H1 (cell line): ENCODE data around the gene PDK1. TPM values are rescaled to one million over a fixed set of nuclear protein-coding genes. Genes with fewer than 3 reads are reported as not detected.

Experiments
- CTCF ChIA-PET: fragments of 300-600 bp; sonication (Branson Sonifier 250); formaldehyde crosslinking; loops from one replicate; lab custom pipeline; 2021; ENCODE audit not compliant: partially characterized antibody; lab: Charles Lee
- POLR2A ChIA-PET: fragments of 300-600 bp; sonication (Branson Sonifier 250); formaldehyde crosslinking; loops from one replicate; lab custom pipeline; 2021; ENCODE audit warnings: inconsistent platforms; ENCODE audit not compliant: partially characterized antibody; lab: Charles Lee
- DNase-seq, 2 experiments: peaks; one replicate each; pipeline versions ENCODE4 v3.0.0 to v3.0.0-alpha.2; 2010 to 2022; ENCODE audit warnings: low spot score in 2 of 2, low read depth in 1 of 2, mixed read lengths in 1 of 2
- FAIRE-seq: peaks from 2 replicates; lab custom pipeline; 2011; peaks lifted over from hg19 to GRCh38; lab: Jason Lieb, UNC
- H2AFZ ChIP-seq: 2 replicates; pipeline ENCODE4 v1.8.1; 2012; ENCODE audit warnings: low read length, inconsistent platforms
- H2AK5ac ChIP-seq: 2 replicates; pipeline ENCODE4 v1.6.1; 2013; ENCODE audit warnings: low read depth, low read length
- H2BK120ac ChIP-seq: replicated peaks from 2 replicates; pipeline ENCODE3; 2013; ENCODE audit warnings: low read depth, low read length, inconsistent platforms
- H2BK12ac ChIP-seq: 2 replicates; pipeline ENCODE4 v1.6.1; 2013; ENCODE audit warnings: low read depth, low read length
- H2BK15ac ChIP-seq: 2 replicates; pipeline ENCODE4 v1.6.1; 2013; ENCODE audit warnings: low read length
- H2BK20ac ChIP-seq: 2 replicates; pipeline ENCODE4 v1.6.1; 2013; ENCODE audit warnings: low read length
- H2BK5ac ChIP-seq: 2 replicates; pipeline ENCODE4 v1.6.1; 2013; ENCODE audit warnings: low read depth, low read length
- H3K14ac ChIP-seq: 2 replicates; pipeline ENCODE4 v1.6.1; 2013; ENCODE audit warnings: inconsistent platforms; ENCODE audit not compliant: insufficient read length
- H3K18ac ChIP-seq: 2 replicates; pipeline ENCODE4 v1.6.1; 2013; ENCODE audit warnings: low read length; ENCODE audit errors: extremely low read depth
- H3K23ac ChIP-seq: 2 replicates; pipeline ENCODE4 v1.6.1; 2013; ENCODE audit warnings: inconsistent platforms; ENCODE audit not compliant: insufficient read length
- H3K23me2 ChIP-seq: 2 replicates; pipeline ENCODE4 v1.6.1; 2013; ENCODE audit warnings: low read depth, low read length
- H3K27ac ChIP-seq: 2 replicates; pipeline ENCODE4 v1.6.1; 2011; ENCODE audit warnings: low read depth, low read length, inconsistent platforms
- H3K27me3 ChIP-seq, 4 experiments: replicated peaks in 1 of 4; 1 replicate in 1 of 4; 2 replicates in 3 of 4; pipeline versions ENCODE4 v1.6.1 to v1.8.1; 2011 to 2013; ENCODE audit warnings: low read length in 3 of 4, mild to moderate bottlenecking in 3 of 4, inconsistent platforms in 2 of 4, mixed read lengths in 2 of 4, moderate library complexity in 1 of 4; ENCODE audit not compliant: control insufficient read depth in 3 of 4, insufficient read depth in 3 of 4; ENCODE audit errors: extremely low read depth in 1 of 4
- H3K36me3 ChIP-seq, 4 experiments: 2 replicates each; pipeline versions ENCODE4 v1.6.1 to v1.8.1; 2011 to 2013; ENCODE audit warnings: mild to moderate bottlenecking in 4 of 4, low read length in 3 of 4, moderate library complexity in 2 of 4, control low read depth in 1 of 4, inconsistent platforms in 1 of 4; ENCODE audit not compliant: insufficient read depth in 4 of 4, control insufficient read depth in 2 of 4
- H3K4ac ChIP-seq: replicated peaks from 2 replicates; pipeline ENCODE3; 2013; ENCODE audit warnings: low read length, low read depth, mixed read lengths, inconsistent platforms; ENCODE audit not compliant: insufficient read length
- H3K4me1 ChIP-seq, 4 experiments: replicated peaks in 1 of 4; 1 replicate in 1 of 4; 2 replicates in 3 of 4; pipeline versions ENCODE4 v1.6.1 to v1.8.1; 2011 to 2013; ENCODE audit warnings: low read length in 3 of 4, inconsistent platforms in 2 of 4, mixed read lengths in 1 of 4; ENCODE audit not compliant: insufficient read depth in 4 of 4, control insufficient read depth in 3 of 4
- H3K4me2 ChIP-seq, 2 experiments: 2 replicates each; pipeline versions ENCODE4 v1.6.1 to v1.8.1; 2011 to 2013; ENCODE audit warnings: low read depth in 2 of 2, low read length in 2 of 2, control low read depth in 1 of 2, inconsistent platforms in 1 of 2, mild to moderate bottlenecking in 1 of 2; ENCODE audit not compliant: insufficient read depth in 1 of 2
- H3K4me3 ChIP-seq, 4 experiments: fragments of 200-600, 300-600 bp in 1 of 4; sonication (generic), shearing (Covaris generic), sonication (Bioruptor Twin) in 1 of 4; 2 replicates each; pipeline versions ENCODE4 v1.5.1 to v1.8.1; 2011 to 2016; ENCODE audit warnings: low read length in 4 of 4, low read depth in 3 of 4, control low read depth in 2 of 4, inconsistent platforms in 2 of 4, mild to moderate bottlenecking in 2 of 4, mixed read lengths in 1 of 4, moderate library complexity in 1 of 4; ENCODE audit not compliant: insufficient read depth in 2 of 4; ENCODE audit errors: extremely low read depth in 1 of 4
- H3K56ac ChIP-seq: replicated peaks from 2 replicates; pipeline ENCODE3; 2013; ENCODE audit warnings: low read depth, mild to moderate bottlenecking, mixed read lengths, low read length, inconsistent platforms; ENCODE audit not compliant: insufficient read length
- H3K79me1 ChIP-seq: 2 replicates; pipeline ENCODE4 v1.6.1; 2013; ENCODE audit warnings: low read depth, low read length, control low read depth
- H3K79me2 ChIP-seq, 2 experiments: 2 replicates each; pipeline versions ENCODE4 v1.6.1 to v1.8.1; 2012 to 2013; ENCODE audit warnings: low read length in 2 of 2, mild to moderate bottlenecking in 2 of 2, inconsistent platforms in 1 of 2; ENCODE audit not compliant: insufficient read depth in 2 of 2, control insufficient read depth in 1 of 2
- H3K9ac ChIP-seq, 4 experiments: replicated peaks in 1 of 4; 1 replicate in 1 of 4; 2 replicates in 3 of 4; pipeline versions ENCODE4 v1.6.1 to v1.8.1; 2011 to 2013; ENCODE audit warnings: low read depth in 3 of 4, low read length in 3 of 4, control low read depth in 2 of 4, mild to moderate bottlenecking in 2 of 4, moderate library complexity in 2 of 4, inconsistent platforms in 1 of 4; ENCODE audit errors: extremely low read depth in 1 of 4
- H3K9me3 ChIP-seq, 2 experiments: 2 replicates each; pipeline versions ENCODE4 v1.6.1 to v1.8.1; 2012 to 2013; ENCODE audit warnings: mild to moderate bottlenecking in 2 of 2, moderate library complexity in 2 of 2, control low read depth in 1 of 2, inconsistent platforms in 1 of 2, low read depth in 1 of 2, low read length in 1 of 2, mixed read lengths in 1 of 2; ENCODE audit not compliant: insufficient read depth in 2 of 2
- H4K20me1 ChIP-seq, 2 experiments: replicated peaks in 1 of 2; 2 replicates each; pipeline versions ENCODE3 to v1.8.1; 2011 to 2013; ENCODE audit warnings: inconsistent platforms in 2 of 2, low read length in 2 of 2, mild to moderate bottlenecking in 1 of 2; ENCODE audit not compliant: insufficient read depth in 2 of 2, control insufficient read depth in 1 of 2
- H4K5ac ChIP-seq: 2 replicates; pipeline ENCODE4 v1.6.1; 2013; ENCODE audit warnings: low read length, low read depth, mixed read lengths, inconsistent platforms; ENCODE audit not compliant: insufficient read length
- H4K8ac ChIP-seq: 2 replicates; pipeline ENCODE4 v1.8.0; 2013; ENCODE audit warnings: mild to moderate bottlenecking, moderate library complexity, low read length, inconsistent platforms; ENCODE audit not compliant: insufficient read depth; ENCODE audit errors: extremely low read depth
- H4K91ac ChIP-seq: replicated peaks from 2 replicates; pipeline ENCODE3; 2013; ENCODE audit warnings: low read length, mixed read lengths, inconsistent platforms; ENCODE audit not compliant: insufficient read length
- ATF2 ChIP-seq: IDR thresholded peaks from 2 replicates; pipeline ENCODE4 v1.6.1; 2012; ENCODE audit warnings: low read length, inconsistent platforms
- KDM5A ChIP-seq: fragments of 200-600 bp; IDR thresholded peaks from 2 replicates; pipeline ENCODE4 v1.7.1; 2012; ENCODE audit warnings: mild to moderate bottlenecking, low read length, inconsistent platforms, mixed read lengths
- MAX ChIP-seq: IDR thresholded peaks from 2 replicates; pipeline ENCODE4 v1.6.1; 2012; ENCODE audit warnings: inconsistent platforms
- PHF8 ChIP-seq: fragments of 200-600 bp; sonication (generic); conservative IDR thresholded peaks from 2 replicates; pipeline ENCODE4 v1.7.1; 2012; ENCODE audit warnings: low read depth, mild to moderate bottlenecking, inconsistent platforms, low read length, moderate library complexity
- RFX5 ChIP-seq: IDR thresholded peaks from 2 replicates; pipeline ENCODE4 v1.6.1; 2011; ENCODE audit warnings: low read depth, low read length, improper control_type of control experiment, borderline replicate concordance
- SP1 ChIP-seq: IDR thresholded peaks from 2 replicates; pipeline ENCODE4 v1.6.1; 2011; ENCODE audit warnings: low read depth, low read length
- YY1 ChIP-seq: IDR thresholded peaks from 2 replicates; pipeline ENCODE4 v1.6.1; 2011; ENCODE audit warnings: low read depth, mild to moderate bottlenecking, low read length
- polyA plus RNA-seq, 7 experiments: library from polyadenylated mRNA; depleted of rRNA in 3 of 7; stranded (reverse) in 5 of 7; unstranded in 2 of 7; fragments of >200 nt in 5 of 7; fragments of 200-250 nt in 2 of 7; gene quantifications; 1 replicate in 5 of 7; 2 replicates in 1 of 7; 4 replicates in 1 of 7; pipeline versions ENCODE4 v1.2.1 to v1.2.3, GENCODE V29; 2011 to 2013; ENCODE audit warnings: missing spikeins in 2 of 7, mixed read lengths in 2 of 7
- total RNA-seq: library from RNA; stranded (reverse); fragmentation: NEBNext Ultra II Directional; extraction: Animal tissue kit (Norgen Biotek cat#: 25700); gene quantifications from 2 replicates; pipeline ENCODE4 v1.2.1, GENCODE V29; 2021

The PDK1 gene
- total and polyA plus RNA-seq, 2 of the 8 experiments (the other 6 are each of a cell fraction or from before 2014, with no cell fraction given): 18.2 to 21.9 TPM

- peaks cover 4 to 22% (median 21%) of the 10 kb centered on the region in 4 experiments; a peak in 6 of 7 replicates for H3K4me1 ChIP-seq
- peak overlapping the region; percentile 91; the same call in 1 of the 2 replicates for H2BK5ac ChIP-seq
- H4K8ac ChIP-seq: no peak overlapping the region
- peaks cover 5 to 17% of the 10 kb centered on the region in 2 experiments; a peak in 3 of 4 replicates for H3K9me3 ChIP-seq
- H3K36me3 ChIP-seq: peaks cover 0 to 5% (median 2%) of the 10 kb centered on the region in 4 experiments; a peak in 2 of 8 replicates
- no peaks in the 10 kb centered on the region for H3K27me3 ChIP-seq
- peaks cover 3% of the 10 kb centered on the region for H3K23me2 ChIP-seq
- peak overlapping the region; percentile 7 for H2BK120ac ChIP-seq
- H2BK15ac ChIP-seq: no peak overlapping the region
- no peak overlapping the region for H3K4me3 ChIP-seq
- no peak overlapping the region for H2AFZ ChIP-seq
- H3K56ac ChIP-seq: no peak overlapping the region
- H4K20me1 ChIP-seq: no peaks in the 10 kb centered on the region
- H3K27ac ChIP-seq: no peak overlapping the region
- ChIA-PET CTCF (interaction anchor here (1.0 kb wide), 1 partner anchor 65 kb away, joined by 4 read pairs; no protein-coding TSS in a partner anchor), POLR2A (interaction anchor here (1.1 to 1.5 kb wide), 2 partner anchors 10 to 11 kb away, joined by 3 to 4 read pairs; no protein-coding TSS in a partner anchor)
- TF ChIP-seq ATF2 (no peak), SP1 (no peak), PHF8 (no peak), KDM5A (no peak), YY1 (no peak), MAX (no peak), RFX5 (no peak)
- H3K18ac ChIP-seq: peak overlapping the region; percentile 95
- H2BK12ac ChIP-seq: peak overlapping the region; percentile 93; the same call in 1 of the 2 replicates
- no peak overlapping the region for H3K23ac ChIP-seq
- 0 out of 4 replicates have a peak, but pooled peaks cover 0 to 7% of the 10 kb centered on the region in 2 experiments for H3K79me2 ChIP-seq
- H3K79me1 ChIP-seq: no peaks in the 10 kb centered on the region
- H3K4me2 ChIP-seq: peak overlapping the region in 1 of 2 experiments; percentile 25; a peak in 1 of 4 replicates
- no peak overlapping the region for H3K9ac ChIP-seq
- no peak for DNase-seq
- H3K14ac ChIP-seq: no peak overlapping the region
- no peak for FAIRE-seq
- no peak overlapping the region for H3K4ac ChIP-seq
- peak overlapping the region; percentile 30 for H4K91ac ChIP-seq
- H4K5ac ChIP-seq: peak overlapping the region; percentile 14
- peak overlapping the region; percentile 91; the same call in 1 of the 2 replicates for H2BK20ac ChIP-seq
- H2AK5ac ChIP-seq: peak overlapping the region; percentile 65; the same call in 1 of the 2 replicates
Observed at GRCh38 chr2:172550419-172550818, 5.5 kb upstream of the PDK1 start.
